GM23338 (cell line): ENCODE results near the gene TSC2.

Experiments used
- EZH2phosphoT487 ChIP-seq: fragments of 200-600 bp; sonication (generic); IDR thresholded peaks from one replicate; pipeline ENCODE4 v1.8.1; 2018; ENCODE audit warnings: antibody characterized with exemption; ENCODE audit not compliant: unreplicated experiment
- JUNB ChIP-seq: IDR thresholded peaks from one replicate; pipeline ENCODE4 v1.6.1; 2016; ENCODE audit warnings: antibody characterized with exemption; ENCODE audit not compliant: unreplicated experiment
- POLR2AphosphoS5 ChIP-seq: IDR thresholded peaks from 2 replicates; pipeline ENCODE4 v1.6.1; 2016; ENCODE audit warnings: antibody characterized with exemption, low read depth
- REST ChIP-seq: IDR thresholded peaks from one replicate; pipeline ENCODE4 v1.6.1; 2018; ENCODE audit warnings: antibody characterized with exemption; ENCODE audit not compliant: unreplicated experiment
- TF ChIP-seq, protein P1 (sequence below), 2 experiments: fragments of 200-600 bp in 1 of 2; sonication (generic) in 1 of 2; conservative IDR thresholded peaks; 2 replicates each; pipeline versions ENCODE4 v1.5.1 to v1.6.1; 2016 to 2017; ENCODE audit warnings: antibody characterized with exemption in 2 of 2, low read depth in 2 of 2, mild to moderate bottlenecking in 2 of 2, moderate library complexity in 1 of 2

GRCh38 chr16:2013527-2013926, 34.3 kb upstream of the TSC2 start:
- TF ChIP-seq, protein P1, sequence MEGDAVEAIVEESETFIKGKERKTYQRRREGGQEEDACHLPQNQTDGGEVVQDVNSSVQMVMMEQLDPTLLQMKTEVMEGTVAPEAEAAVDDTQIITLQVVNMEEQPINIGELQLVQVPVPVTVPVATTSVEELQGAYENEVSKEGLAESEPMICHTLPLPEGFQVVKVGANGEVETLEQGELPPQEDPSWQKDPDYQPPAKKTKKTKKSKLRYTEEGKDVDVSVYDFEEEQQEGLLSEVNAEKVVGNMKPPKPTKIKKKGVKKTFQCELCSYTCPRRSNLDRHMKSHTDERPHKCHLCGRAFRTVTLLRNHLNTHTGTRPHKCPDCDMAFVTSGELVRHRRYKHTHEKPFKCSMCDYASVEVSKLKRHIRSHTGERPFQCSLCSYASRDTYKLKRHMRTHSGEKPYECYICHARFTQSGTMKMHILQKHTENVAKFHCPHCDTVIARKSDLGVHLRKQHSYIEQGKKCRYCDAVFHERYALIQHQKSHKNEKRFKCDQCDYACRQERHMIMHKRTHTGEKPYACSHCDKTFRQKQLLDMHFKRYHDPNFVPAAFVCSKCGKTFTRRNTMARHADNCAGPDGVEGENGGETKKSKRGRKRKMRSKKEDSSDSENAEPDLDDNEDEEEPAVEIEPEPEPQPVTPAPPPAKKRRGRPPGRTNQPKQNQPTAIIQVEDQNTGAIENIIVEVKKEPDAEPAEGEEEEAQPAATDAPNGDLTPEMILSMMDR (conservative IDR thresholded peaks at IDR 0.05; ENCODE audit: low read depth in 2 of 2): no peak
- TF ChIP-seq EZH2phosphoT487 (no peak), JUNB (no peak), REST (no peak), POLR2AphosphoS5 (no peak)
